HEK293 (cell line): ENCODE results near the gene THUMPD2.

Experiments used
- CTCF ChIA-PET: fragments of 350-600 bp; formaldehyde crosslinking; extraction: SDS; loops from one replicate; lab custom pipeline; 2021; ENCODE audit warnings: antibody characterized with exemption; lab: Yijun Ruan, JAX
- POLR2A ChIA-PET: fragments of 300-600 bp; formaldehyde crosslinking; extraction: SDS; loops from one replicate; lab custom pipeline; 2020; ENCODE audit warnings: antibody characterized with exemption, inconsistent platforms; lab: Yijun Ruan, JAX
- H3K27ac ChIP-seq: fragments of 200-500 bp; sonication (Bioruptor generic); 2 replicates; pipeline ENCODE4 v1.5.1; 2014; ENCODE audit warnings: low read depth, low read length, control low read depth, inconsistent platforms; ENCODE audit errors: extremely low read depth
- H3K36me3 ChIP-seq, 2 experiments: fragments of 200-500 bp in 1 of 2; sonication (Bioruptor generic) in 1 of 2; 1 replicate in 1 of 2; 2 replicates in 1 of 2; pipeline ENCODE4 v1.5.1; 2014 to 2017; ENCODE audit warnings: inconsistent platforms in 2 of 2, low read length in 2 of 2; ENCODE audit not compliant: control insufficient read depth in 2 of 2, insufficient read depth in 1 of 2
- H3K4me1 ChIP-seq: fragments of 200-500 bp; sonication (Bioruptor generic); 2 replicates; pipeline ENCODE4 v1.5.1; 2014; ENCODE audit warnings: mild to moderate bottlenecking, low read length, inconsistent platforms; ENCODE audit not compliant: control insufficient read depth, insufficient read depth
- H3K4me3 ChIP-seq: 2 replicates; pipeline ENCODE4 v1.5.1; 2011; ENCODE audit warnings: low read depth, mild to moderate bottlenecking, control low read depth, low read length, moderate library complexity
- H3K9me3 ChIP-seq: fragments of 200-500 bp; sonication (Bioruptor generic); 2 replicates; pipeline ENCODE4 v1.5.1; 2014; ENCODE audit warnings: low read depth, low read length, inconsistent platforms; ENCODE audit not compliant: control insufficient read depth, insufficient read depth
- BCL11A ChIP-seq: fragments of 450-650 bp; formaldehyde crosslinking; IDR thresholded peaks from 2 replicates; pipeline ENCODE4 v1.5.1; 2016; ENCODE audit warnings: low read depth, missing biosample characterization, missing genetic modification characterization
- SP7 ChIP-seq: fragments of 450-650 bp; formaldehyde crosslinking; IDR thresholded peaks from 2 replicates; pipeline ENCODE4 v1.5.1; 2016; ENCODE audit warnings: missing biosample characterization, missing genetic modification characterization
- TSHZ1 ChIP-seq: fragments of 450-650 bp; formaldehyde crosslinking; IDR thresholded peaks from 2 replicates; pipeline ENCODE4 v1.5.1; 2016; ENCODE audit warnings: missing biosample characterization, missing genetic modification characterization, borderline replicate concordance
- WT1 ChIP-seq: fragments of 450-650 bp; formaldehyde crosslinking; IDR thresholded peaks from 2 replicates; pipeline ENCODE4 v1.5.1; 2016; ENCODE audit warnings: missing biosample characterization, missing genetic modification characterization
- ZBTB49 ChIP-seq: fragments of 450-650 bp; formaldehyde crosslinking; IDR thresholded peaks from 2 replicates; pipeline ENCODE4 v1.5.1; 2016; ENCODE audit warnings: missing biosample characterization, missing genetic modification characterization, low read depth
- ZFHX2 ChIP-seq: fragments of 450-650 bp; formaldehyde crosslinking; conservative IDR thresholded peaks from 2 replicates; pipeline ENCODE4 v1.5.1; 2016; ENCODE audit warnings: missing biosample characterization, missing genetic modification characterization
- ZFP3 ChIP-seq: fragments of 450-650 bp; formaldehyde crosslinking; IDR thresholded peaks from 2 replicates; pipeline ENCODE4 v1.5.1; 2016; ENCODE audit warnings: low read depth, missing biosample characterization, missing genetic modification characterization
- ZNF48 ChIP-seq: fragments of 450-650 bp; formaldehyde crosslinking; IDR thresholded peaks from 2 replicates; pipeline ENCODE4 v1.5.1; 2016; ENCODE audit warnings: missing biosample characterization, missing genetic modification characterization
- ZNF501 ChIP-seq: fragments of 450-650 bp; formaldehyde crosslinking; IDR thresholded peaks from 2 replicates; pipeline ENCODE4 v1.5.1; 2016; ENCODE audit warnings: missing biosample characterization, missing genetic modification characterization
- ZNF518A ChIP-seq: fragments of 450-650 bp; formaldehyde crosslinking; conservative IDR thresholded peaks from 2 replicates; pipeline ENCODE4 v1.5.1; 2016; ENCODE audit warnings: low read depth, missing biosample characterization, missing genetic modification characterization
- ZNF658 ChIP-seq: fragments of 450-650 bp; formaldehyde crosslinking; IDR thresholded peaks from 2 replicates; pipeline ENCODE4; 2016; ENCODE audit warnings: missing biosample characterization, missing genetic modification characterization
- ZNF664 ChIP-seq: fragments of 450-650 bp; formaldehyde crosslinking; IDR thresholded peaks from 2 replicates; pipeline ENCODE4 v1.5.1; 2016; ENCODE audit warnings: missing biosample characterization, missing genetic modification characterization
- ZNF670 ChIP-seq: fragments of 450-650 bp; formaldehyde crosslinking; IDR thresholded peaks from 2 replicates; pipeline ENCODE4 v1.5.1; 2016; ENCODE audit warnings: missing biosample characterization, missing genetic modification characterization, low read depth
- ZNF777 ChIP-seq: fragments of 450-650 bp; formaldehyde crosslinking; IDR thresholded peaks from 2 replicates; pipeline ENCODE4 v1.5.1; 2017; ENCODE audit warnings: missing biosample characterization, missing genetic modification characterization, borderline replicate concordance
- ZNF791 ChIP-seq: fragments of 450-650 bp; formaldehyde crosslinking; IDR thresholded peaks from 2 replicates; pipeline ENCODE4 v1.5.1; 2016; ENCODE audit warnings: missing biosample characterization, missing genetic modification characterization
- ZNF830 ChIP-seq: fragments of 450-650 bp; IDR thresholded peaks from 2 replicates; pipeline ENCODE4 v1.5.0; 2018; ENCODE audit warnings: missing biosample characterization, missing genetic modification characterization, low read depth, mild to moderate bottlenecking, moderate library complexity
- TF ChIP-seq, protein P1 (sequence below): fragments of 450-650 bp; formaldehyde crosslinking; IDR thresholded peaks from 2 replicates; pipeline ENCODE4 v1.5.1; 2016; ENCODE audit warnings: missing biosample characterization, missing genetic modification characterization
- TF ChIP-seq, protein P2 (sequence below): fragments of 450-650 bp; formaldehyde crosslinking; IDR thresholded peaks from 2 replicates; pipeline ENCODE4 v1.5.1; 2017; ENCODE audit warnings: missing biosample characterization, missing genetic modification characterization

The THUMPD2 gene

GRCh38 chr2:39736640-39737039, 42.4 kb downstream of the THUMPD2 start (continued):
- TF ChIP-seq TSHZ1 (tag by site-specific recombination), result no peak
- no peak for TF ChIP-seq ZNF664 (tag by site-specific recombination)
- TF ChIP-seq SP7 (tag by site-specific recombination), result no peak
- no peak for TF ChIP-seq ZFHX2
- no peak for TF ChIP-seq ZNF518A (tag by site-specific recombination)
- no peak for TF ChIP-seq ZNF777 (tag by site-specific recombination)

DNA sequence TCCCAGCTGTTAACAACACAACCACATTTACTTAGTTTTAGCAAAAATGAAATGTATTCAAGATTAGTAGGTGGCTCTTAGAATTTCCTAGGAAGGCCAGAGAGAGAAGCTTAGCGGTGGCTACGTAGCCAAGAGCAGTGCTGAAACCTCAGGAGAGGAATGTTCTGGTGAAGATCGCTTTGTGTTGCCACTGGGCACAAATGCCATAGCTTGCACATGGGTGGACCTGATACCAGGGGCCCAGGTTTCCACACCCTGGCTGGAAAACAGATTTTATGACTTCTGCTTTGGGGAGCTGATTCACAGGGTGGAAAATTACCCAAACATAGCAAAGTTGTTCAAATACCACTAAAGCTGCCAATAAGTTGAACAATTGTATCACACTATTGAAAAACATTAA, 43.4 kb downstream of the THUMPD2 start:
- no peak overlapping the region for H3K27ac ChIP-seq
- no peaks in the 10 kb centered on the region for H3K4me1 ChIP-seq
- H3K9me3 ChIP-seq, result no peaks in the 10 kb centered on the region
- ChIA-PET CTCF (interaction anchor here (1.1 kb wide), 1 partner anchor 220 kb away, joined by 3 read pairs; no protein-coding TSS in a partner anchor), POLR2A (no interaction called here)
- H3K4me3 ChIP-seq, result no peak overlapping the region
- peaks cover 19 to 81% of the 10 kb centered on the region in 2 experiments for H3K36me3 ChIP-seq
- TF ChIP-seq ZNF501 (tag by site-specific recombination) (no peak), ZNF48 (tag by site-specific recombination) (no peak), ZNF670 (no peak), ZNF658 (tag by site-specific recombination) (no peak), ZFP3 (no peak), WT1 (tag by site-specific recombination) (no peak), ZBTB49 (tag by site-specific recombination) (no peak), ZNF791 (tag by site-specific recombination) (no peak), ZNF830 (tag by site-specific recombination) (no peak), BCL11A (tag by site-specific recombination) (no peak)
- TF ChIP-seq, protein P1, sequence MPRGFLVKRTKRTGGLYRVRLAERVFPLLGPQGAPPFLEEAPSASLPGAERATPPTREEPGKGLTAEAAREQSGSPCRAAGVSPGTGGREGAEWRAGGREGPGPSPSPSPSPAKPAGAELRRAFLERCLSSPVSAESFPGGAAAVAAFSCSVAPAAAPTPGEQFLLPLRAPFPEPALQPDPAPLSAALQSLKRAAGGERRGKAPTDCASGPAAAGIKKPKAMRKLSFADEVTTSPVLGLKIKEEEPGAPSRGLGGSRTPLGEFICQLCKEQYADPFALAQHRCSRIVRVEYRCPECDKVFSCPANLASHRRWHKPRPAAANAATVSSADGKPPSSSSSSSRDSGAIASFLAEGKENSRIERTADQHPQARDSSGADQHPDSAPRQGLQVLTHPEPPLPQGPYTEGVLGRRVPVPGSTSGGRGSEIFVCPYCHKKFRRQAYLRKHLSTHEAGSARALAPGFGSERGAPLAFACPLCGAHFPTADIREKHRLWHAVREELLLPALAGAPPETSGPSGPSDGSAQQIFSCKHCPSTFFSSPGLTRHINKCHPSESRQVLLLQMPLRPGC (tag by site-specific recombination), result no peak
- TF ChIP-seq, protein P2, sequence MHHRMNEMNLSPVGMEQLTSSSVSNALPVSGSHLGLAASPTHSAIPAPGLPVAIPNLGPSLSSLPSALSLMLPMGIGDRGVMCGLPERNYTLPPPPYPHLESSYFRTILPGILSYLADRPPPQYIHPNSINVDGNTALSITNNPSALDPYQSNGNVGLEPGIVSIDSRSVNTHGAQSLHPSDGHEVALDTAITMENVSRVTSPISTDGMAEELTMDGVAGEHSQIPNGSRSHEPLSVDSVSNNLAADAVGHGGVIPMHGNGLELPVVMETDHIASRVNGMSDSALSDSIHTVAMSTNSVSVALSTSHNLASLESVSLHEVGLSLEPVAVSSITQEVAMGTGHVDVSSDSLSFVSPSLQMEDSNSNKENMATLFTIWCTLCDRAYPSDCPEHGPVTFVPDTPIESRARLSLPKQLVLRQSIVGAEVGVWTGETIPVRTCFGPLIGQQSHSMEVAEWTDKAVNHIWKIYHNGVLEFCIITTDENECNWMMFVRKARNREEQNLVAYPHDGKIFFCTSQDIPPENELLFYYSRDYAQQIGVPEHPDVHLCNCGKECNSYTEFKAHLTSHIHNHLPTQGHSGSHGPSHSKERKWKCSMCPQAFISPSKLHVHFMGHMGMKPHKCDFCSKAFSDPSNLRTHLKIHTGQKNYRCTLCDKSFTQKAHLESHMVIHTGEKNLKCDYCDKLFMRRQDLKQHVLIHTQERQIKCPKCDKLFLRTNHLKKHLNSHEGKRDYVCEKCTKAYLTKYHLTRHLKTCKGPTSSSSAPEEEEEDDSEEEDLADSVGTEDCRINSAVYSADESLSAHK (tag by site-specific recombination), result no peak
